SK-N-MC (cell line): ENCODE measurements around the gene SLC39A2.

Source experiments
- EZH2 ChIP-seq: fragments of 200-600 bp; sonication (generic); IDR thresholded peaks from one replicate; pipeline ENCODE4 v1.6.1; 2017; ENCODE audit warnings: antibody characterized with exemption
- FOXP2 ChIP-seq: optimal IDR thresholded peaks from 2 replicates; pipeline ENCODE3; 2011; ENCODE audit warnings: mild to moderate bottlenecking, moderate library complexity; ENCODE audit not compliant: insufficient read depth; ENCODE audit errors: extremely low read length, control extremely low read depth
- POLR2AphosphoS5 ChIP-seq: IDR thresholded peaks from 2 replicates; pipeline ENCODE4 v1.6.1; 2012; ENCODE audit warnings: mild to moderate bottlenecking, low read depth, low read length, borderline replicate concordance

DNA sequence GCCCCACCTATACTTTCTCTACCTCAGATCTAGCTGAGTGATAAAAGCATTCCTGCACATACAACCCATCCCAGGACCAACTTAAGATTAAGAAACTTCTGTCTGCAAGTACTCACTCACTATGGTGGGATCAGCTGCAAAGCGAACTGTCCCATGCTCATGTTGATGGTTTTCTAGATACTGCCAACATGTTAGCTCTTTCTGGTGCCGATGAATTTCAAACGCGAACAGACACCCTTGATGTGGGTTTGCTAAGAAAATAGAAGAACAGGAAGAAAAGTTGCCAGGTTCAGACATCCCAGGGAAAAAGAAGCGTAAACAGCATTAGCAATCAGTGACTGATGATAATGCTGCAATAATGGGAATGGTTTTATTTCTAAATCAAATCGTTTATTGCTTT lies 1.5 kb upstream of the SLC39A2 start:
- TF ChIP-seq POLR2AphosphoS5 (no peak), EZH2 (no peak), FOXP2 (no peak)
